Loucy (cell line): ENCODE results near the gene PRPF40B.
A peak's percentile ranks its signal among the peaks of the same experiment; 100 is the strongest.

Source experiments
- H2AFZ ChIP-seq: fragments of 200-600 bp; sonication (generic); 2 replicates; pipeline ENCODE4 v1.6.0; 2016; ENCODE audit warnings: antibody characterized with exemption, mild to moderate bottlenecking, low read length, moderate library complexity
- H3F3A ChIP-seq: fragments of 200-600 bp; 2 replicates; pipeline ENCODE4 v1.6.0; 2016; ENCODE audit warnings: antibody characterized with exemption, low read depth, mild to moderate bottlenecking
- H3K27me3 ChIP-seq: fragments of 200-600 bp; sonication (generic); 2 replicates; pipeline ENCODE4 v1.6.1; 2014; ENCODE audit warnings: low read length, mild to moderate bottlenecking; ENCODE audit not compliant: insufficient read depth, poor library complexity, severe bottlenecking
- H3K36me3 ChIP-seq: fragments of 200-600 bp; sonication (generic); 2 replicates; pipeline ENCODE4 v1.6.1; 2016; ENCODE audit warnings: low read length; ENCODE audit not compliant: insufficient read depth
- H3K4me1 ChIP-seq: fragments of 200-600 bp; sonication (generic); 2 replicates; pipeline ENCODE4 v1.5.1; 2014; ENCODE audit warnings: low read length, mild to moderate bottlenecking; ENCODE audit not compliant: insufficient read depth, poor library complexity, severe bottlenecking
- H3K4me2 ChIP-seq: fragments of 200-600 bp; sonication (generic); 2 replicates; pipeline ENCODE4 v1.6.0; 2014; ENCODE audit warnings: antibody characterized with exemption, low read length, low read depth, mild to moderate bottlenecking; ENCODE audit not compliant: poor library complexity, severe bottlenecking
- H3K4me3 ChIP-seq: fragments of 200-600 bp; sonication (generic); 2 replicates; pipeline ENCODE4 v1.5.1; 2014; ENCODE audit warnings: low read length, mild to moderate bottlenecking, mixed read lengths; ENCODE audit not compliant: poor library complexity, severe bottlenecking
- H3K79me2 ChIP-seq: fragments of 200-600 bp; sonication (generic); 2 replicates; pipeline ENCODE4 v1.6.1; 2014; ENCODE audit warnings: low read length; ENCODE audit not compliant: insufficient read depth
- H3K9ac ChIP-seq: fragments of 200-600 bp; sonication (generic); 2 replicates; pipeline ENCODE4 v1.6.0; 2014; ENCODE audit warnings: mild to moderate bottlenecking, low read depth, low read length, moderate library complexity; ENCODE audit not compliant: poor library complexity, severe bottlenecking
- H3K9me2 ChIP-seq: fragments of 200-600 bp; sonication (generic); replicated peaks from 2 replicates; pipeline ENCODE4 v1.6.1; 2016; ENCODE audit warnings: low read depth, low read length, mixed read lengths
- H3K9me3 ChIP-seq: fragments of 200-600 bp; sonication (generic); 2 replicates; pipeline ENCODE4 v1.6.1; 2014; ENCODE audit warnings: mild to moderate bottlenecking, antibody characterized with exemption, low read length, low read depth; ENCODE audit not compliant: insufficient read depth
- H4K20me1 ChIP-seq: fragments of 200-600 bp; sonication (generic); 2 replicates; pipeline ENCODE4 v1.6.0; 2014; ENCODE audit warnings: antibody characterized with exemption, low read length, mild to moderate bottlenecking; ENCODE audit not compliant: insufficient read depth, poor library complexity, severe bottlenecking
- CTCF ChIP-seq: fragments of 200-600 bp; sonication (generic); conservative IDR thresholded peaks from 2 replicates; pipeline ENCODE4 v1.5.1; 2014; ENCODE audit warnings: mild to moderate bottlenecking, antibody characterized with exemption, low read length
- EZH2phosphoT487 ChIP-seq: fragments of 200-600 bp; IDR thresholded peaks from 2 replicates; pipeline ENCODE4 v1.6.1; 2018; ENCODE audit warnings: antibody characterized with exemption, mild to moderate bottlenecking, moderate library complexity, borderline replicate concordance

Gene PRPF40B

GRCh38 chr12:49666176-49666575, 42.8 kb downstream of the PRPF40B start:
- no peak overlapping the region for H3K9ac ChIP-seq
- no peaks in the 10 kb centered on the region for H4K20me1 ChIP-seq
- H3F3A ChIP-seq = peaks cover 2% of the 10 kb centered on the region
- no peak overlapping the region for H3K4me2 ChIP-seq
- H3K9me3 ChIP-seq = no peaks in the 10 kb centered on the region
- peaks cover 89% of the 10 kb centered on the region for H3K4me1 ChIP-seq
- H3K36me3 ChIP-seq = peaks cover 10% of the 10 kb centered on the region; the same call in 1 of the 2 replicates
- no peaks in the 10 kb centered on the region for H3K9me2 ChIP-seq
- H3K4me3 ChIP-seq = no peak overlapping the region
- H3K79me2 ChIP-seq = peaks cover 66% of the 10 kb centered on the region
- TF ChIP-seq CTCF = no peak
- TF ChIP-seq EZH2phosphoT487 = no peak
- H2AFZ ChIP-seq = no peak overlapping the region
- H3K27me3 ChIP-seq = no peaks in the 10 kb centered on the region

- Histone ChIP-seq H3K9ac (no peak overlapping the region), H3K27me3 (no peaks in the 10 kb centered on the region), H3K36me3 (peaks cover 3% of the 10 kb centered on the region; the same call in 1 of the 2 replicates), H3K79me2 (peaks cover 66% of the 10 kb centered on the region), H3K4me3 (no peak overlapping the region), H3K9me3 (no peaks in the 10 kb centered on the region), H3K4me1 (peaks cover 89% of the 10 kb centered on the region), H3F3A (peaks cover 4% of the 10 kb centered on the region), H3K4me2 (no peak overlapping the region), H3K9me2 (no peaks in the 10 kb centered on the region), H2AFZ (no peak overlapping the region), H4K20me1 (no peaks in the 10 kb centered on the region)
- no peak for TF ChIP-seq EZH2phosphoT487
Observed at GRCh38 chr12:49667325-49668090, 44.1 kb downstream of the PRPF40B start.

GRCh38 chr12:49669796-49670195, 46.4 kb downstream of the PRPF40B start:
- no peak for TF ChIP-seq EZH2phosphoT487
- no peak for TF ChIP-seq CTCF
- Histone ChIP-seq H2AFZ (no peak overlapping the region), H3F3A (peaks cover 4% of the 10 kb centered on the region; the same call in 1 of the 2 replicates), H3K4me1 (peaks cover 91% of the 10 kb centered on the region), H3K9ac (peak overlapping the region; percentile 79), H3K79me2 (peaks cover 74% of the 10 kb centered on the region), H4K20me1 (no peaks in the 10 kb centered on the region), H3K9me2 (no peaks in the 10 kb centered on the region), H3K4me3 (peak overlapping the region; percentile 71), H3K36me3 (peaks cover 3% of the 10 kb centered on the region; the same call in 1 of the 2 replicates), H3K4me2 (peak overlapping the region; percentile 93), H3K9me3 (no peaks in the 10 kb centered on the region), H3K27me3 (no peaks in the 10 kb centered on the region)
